ENCODE measurements around the gene HNRNPC. TPM values are rescaled to one million over a fixed set of nuclear protein-coding genes. Genes with fewer than 3 reads are reported as not detected.

HNRNPC gene
- total RNA-seq, 2 donors from 2014 or later, result 363 to 653 TPM

GRCh38 chr14:21220874-21221477 lies 48.3 kb downstream of the HNRNPC start:
- Histone ChIP-seq H3K9me3 (no peaks in the 10 kb centered on the region), H3K36me3 (peaks cover 11% of the 10 kb centered on the region), H3K4me3 (no peak overlapping the region), H3K9ac (ENCODE audit: low read depth in 2 of 2, low read length in 2 of 2) (no peak overlapping the region), H3K27me3 (no peaks in the 10 kb centered on the region), H3K27ac (no peak overlapping the region), H3K4me1 (no peaks in the 10 kb centered on the region)
- intact Hi-C loops (cut with DNase I), result loop anchor here (10.0 kb wide), 1 partner anchor 164 kb away; the partner anchor contains the start of gene SUPT16H
- DNase-seq, result no peak
- TF ChIP-seq CTCF (IDR thresholded peaks at IDR 0.05), result no peak

GRCh38 chr14:21219561-21220111 lies 49.6 kb downstream of the HNRNPC start:
- TF ChIP-seq CTCF (IDR thresholded peaks at IDR 0.05), result no peak
- H3K27me3 ChIP-seq, result no peaks in the 10 kb centered on the region

GRCh38 chr14:21219120-21219519 lies 50.1 kb downstream of the HNRNPC start:
- H3K4me1 ChIP-seq, result no peaks in the 10 kb centered on the region
- H3K36me3 ChIP-seq, result peaks cover 4% of the 10 kb centered on the region
- H3K27ac ChIP-seq, result no peak overlapping the region
- TF ChIP-seq CTCF (IDR thresholded peaks at IDR 0.05), result no peak
- DNase-seq, result no peak
- intact Hi-C loops (cut with DNase I), result no loop called here
- H3K27me3 ChIP-seq, result no peaks in the 10 kb centered on the region
- H3K4me3 ChIP-seq, result no peak overlapping the region
- H3K9ac ChIP-seq (ENCODE audit: low read depth in 2 of 2, low read length in 2 of 2), result no peak overlapping the region
- H3K9me3 ChIP-seq, result no peaks in the 10 kb centered on the region

More at GRCh38 chr14:21219561-21220111, 49.6 kb downstream of the HNRNPC start:
- peaks cover 4% of the 10 kb centered on the region for H3K36me3 ChIP-seq
- no peak overlapping the region for H3K9ac ChIP-seq (ENCODE audit: low read depth in 2 of 2, low read length in 2 of 2)
- intact Hi-C loops (cut with DNase I), result loop anchor here (10.0 kb wide), 1 partner anchor 165 kb away; the partner anchor contains the start of gene SUPT16H
- H3K27ac ChIP-seq, result no peak overlapping the region
- no peaks in the 10 kb centered on the region for H3K9me3 ChIP-seq
- no peaks in the 10 kb centered on the region for H3K4me1 ChIP-seq
- no peak overlapping the region for H3K4me3 ChIP-seq
- DNase-seq, result no peak

- Histone ChIP-seq H3K4me3 (no peak overlapping the region), H3K27me3 (no peaks in the 10 kb centered on the region), H3K36me3 (peaks cover 12% of the 10 kb centered on the region), H3K9me3 (no peaks in the 10 kb centered on the region), H3K9ac (ENCODE audit: low read depth in 2 of 2, low read length in 2 of 2) (no peak overlapping the region), H3K4me1 (no peaks in the 10 kb centered on the region), H3K27ac (no peak overlapping the region)
- intact Hi-C loops (cut with DNase I), result no loop called here
- DNase-seq, result no peak
- no peak for TF ChIP-seq CTCF (IDR thresholded peaks at IDR 0.05)
These were observed 53.4 kb downstream of the HNRNPC start for GRCh38 chr14:21215879-21216251.

- intact Hi-C loops (cut with DNase I), result no loop called here
- no peak overlapping the region for H3K9ac ChIP-seq (ENCODE audit: low read depth in 2 of 2, low read length in 2 of 2)
- TF ChIP-seq CTCF (IDR thresholded peaks at IDR 0.05), result no peak
- no peak overlapping the region for H3K27ac ChIP-seq
- DNase-seq, result no peak
- no peak overlapping the region for H3K4me3 ChIP-seq
- no peaks in the 10 kb centered on the region for H3K27me3 ChIP-seq
- H3K4me1 ChIP-seq, result no peaks in the 10 kb centered on the region
- no peaks in the 10 kb centered on the region for H3K9me3 ChIP-seq
- peaks cover 9% of the 10 kb centered on the region for H3K36me3 ChIP-seq
These were observed 53.9 kb downstream of the HNRNPC start for GRCh38 chr14:21215130-21215878.

Measured in colonic mucosa (tissue), 4 donors.